Left ventricle myocardium inferior (tissue), 1 donor: ENCODE measurements around the gene RNF225. TPM values are rescaled to one million over a fixed set of nuclear protein-coding genes. Genes with fewer than 3 reads are reported as not detected.

ENCODE experiments used
- DNase-seq: peaks from one replicate; pipeline ENCODE4 v3.0.0-alpha.2; 2020
- H3K27ac ChIP-seq: fragments of 200-600 bp; replicated peaks from 2 replicates; pipeline ENCODE4 v1.8.0; 2021
- H3K27me3 ChIP-seq: fragments of 200-600 bp; 2 replicates; pipeline ENCODE4 v1.8.0; 2021; ENCODE audit warnings: low read depth
- H3K36me3 ChIP-seq: fragments of 200-600 bp; 2 replicates; pipeline ENCODE4 v1.8.0; 2021
- H3K4me1 ChIP-seq: fragments of 200-600 bp; 2 replicates; pipeline ENCODE4 v1.8.0; 2021
- H3K4me3 ChIP-seq: fragments of 200-600 bp; 2 replicates; pipeline ENCODE4 v1.8.0; 2021; ENCODE audit warnings: mild to moderate bottlenecking, moderate library complexity
- H3K9me3 ChIP-seq: fragments of 200-600 bp; replicated peaks from 2 replicates; pipeline ENCODE4 v1.8.0; 2021
- intact Hi-C: fragments of 100-400 bp; cut with micrococcal nuclease; formaldehyde crosslinking; loops from one replicate; pipeline ENCODE4 v1.11.0; 2022
- total RNA-seq: library from RNA; stranded (reverse); fragmentation: NEBNext Ultra II Directional; extraction: Animal tissue kit (Norgen Biotek cat#: 25700); gene quantifications from one replicate; pipeline ENCODE4 v1.2.1, GENCODE V29; 2021
- TF ChIP-seq, protein P1 (sequence below): fragments of 200-600 bp; IDR thresholded peaks from 2 replicates; pipeline ENCODE4 v1.8.0; 2021; ENCODE audit warnings: antibody characterized with exemption, mild to moderate bottlenecking, borderline replicate concordance
- donor health status: DM: no; HTN: yes; CAD: no; lungs with severe emphysema.

RNF225 gene
- total RNA-seq, 1 donor from 2014 or later = not detected

DNA sequence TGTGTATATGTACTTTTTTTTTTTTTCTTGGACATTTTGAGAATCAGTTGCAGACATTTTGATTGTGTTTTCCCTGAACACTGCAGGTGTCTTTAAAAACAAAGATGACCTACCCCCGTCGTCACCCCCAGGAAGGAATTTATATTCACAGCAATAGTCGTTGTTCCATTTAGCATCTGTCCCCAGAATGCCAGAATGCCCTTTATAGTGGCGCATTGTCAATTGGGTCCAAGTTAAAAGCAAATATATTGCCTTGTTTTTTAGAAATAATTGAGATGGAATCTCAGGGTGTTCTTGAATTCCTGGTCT is 1.8 kb upstream of the RNF225 start:
- peaks cover 65% of the 10 kb centered on the region for H3K36me3 ChIP-seq
- H3K27me3 ChIP-seq = peaks cover 34% of the 10 kb centered on the region
- intact Hi-C loops = no loop called here
- peaks cover 35% of the 10 kb centered on the region for H3K4me1 ChIP-seq
- TF ChIP-seq, protein P1, sequence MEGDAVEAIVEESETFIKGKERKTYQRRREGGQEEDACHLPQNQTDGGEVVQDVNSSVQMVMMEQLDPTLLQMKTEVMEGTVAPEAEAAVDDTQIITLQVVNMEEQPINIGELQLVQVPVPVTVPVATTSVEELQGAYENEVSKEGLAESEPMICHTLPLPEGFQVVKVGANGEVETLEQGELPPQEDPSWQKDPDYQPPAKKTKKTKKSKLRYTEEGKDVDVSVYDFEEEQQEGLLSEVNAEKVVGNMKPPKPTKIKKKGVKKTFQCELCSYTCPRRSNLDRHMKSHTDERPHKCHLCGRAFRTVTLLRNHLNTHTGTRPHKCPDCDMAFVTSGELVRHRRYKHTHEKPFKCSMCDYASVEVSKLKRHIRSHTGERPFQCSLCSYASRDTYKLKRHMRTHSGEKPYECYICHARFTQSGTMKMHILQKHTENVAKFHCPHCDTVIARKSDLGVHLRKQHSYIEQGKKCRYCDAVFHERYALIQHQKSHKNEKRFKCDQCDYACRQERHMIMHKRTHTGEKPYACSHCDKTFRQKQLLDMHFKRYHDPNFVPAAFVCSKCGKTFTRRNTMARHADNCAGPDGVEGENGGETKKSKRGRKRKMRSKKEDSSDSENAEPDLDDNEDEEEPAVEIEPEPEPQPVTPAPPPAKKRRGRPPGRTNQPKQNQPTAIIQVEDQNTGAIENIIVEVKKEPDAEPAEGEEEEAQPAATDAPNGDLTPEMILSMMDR = no peak
- H3K9me3 ChIP-seq = no peaks in the 10 kb centered on the region
- no peak overlapping the region for H3K27ac ChIP-seq
- no peak for DNase-seq
- no peak overlapping the region for H3K4me3 ChIP-seq

DNA sequence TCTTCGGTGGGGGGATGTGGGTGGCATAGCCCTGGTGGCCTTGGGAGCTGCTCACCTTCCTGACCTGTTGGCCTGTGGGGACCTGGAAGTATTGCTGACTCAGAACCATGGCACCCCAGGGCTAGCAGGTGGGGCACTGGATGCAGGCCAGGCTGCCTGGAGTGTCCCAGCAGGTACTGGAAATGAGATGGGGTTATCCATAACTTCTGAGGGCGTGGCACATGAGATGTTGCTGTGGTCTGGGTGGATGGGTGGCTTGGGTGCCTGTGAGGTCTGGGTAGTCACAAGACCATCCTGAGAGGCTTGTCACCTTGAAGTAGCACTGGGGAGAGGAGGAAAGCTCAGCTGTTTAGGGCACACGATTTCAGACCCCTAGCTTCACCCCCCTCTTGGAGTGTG is 636 bp upstream of the RNF225 start:
- intact Hi-C loops = no loop called here
- Histone ChIP-seq H3K36me3 (peaks cover 54% of the 10 kb centered on the region), H3K9me3 (no peaks in the 10 kb centered on the region), H3K4me3 (no peak overlapping the region), H3K4me1 (peaks cover 25% of the 10 kb centered on the region), H3K27me3 (peaks cover 34% of the 10 kb centered on the region), H3K27ac (no peak overlapping the region)
- DNase-seq = no peak
- TF ChIP-seq, protein P1 = no peak

DNA sequence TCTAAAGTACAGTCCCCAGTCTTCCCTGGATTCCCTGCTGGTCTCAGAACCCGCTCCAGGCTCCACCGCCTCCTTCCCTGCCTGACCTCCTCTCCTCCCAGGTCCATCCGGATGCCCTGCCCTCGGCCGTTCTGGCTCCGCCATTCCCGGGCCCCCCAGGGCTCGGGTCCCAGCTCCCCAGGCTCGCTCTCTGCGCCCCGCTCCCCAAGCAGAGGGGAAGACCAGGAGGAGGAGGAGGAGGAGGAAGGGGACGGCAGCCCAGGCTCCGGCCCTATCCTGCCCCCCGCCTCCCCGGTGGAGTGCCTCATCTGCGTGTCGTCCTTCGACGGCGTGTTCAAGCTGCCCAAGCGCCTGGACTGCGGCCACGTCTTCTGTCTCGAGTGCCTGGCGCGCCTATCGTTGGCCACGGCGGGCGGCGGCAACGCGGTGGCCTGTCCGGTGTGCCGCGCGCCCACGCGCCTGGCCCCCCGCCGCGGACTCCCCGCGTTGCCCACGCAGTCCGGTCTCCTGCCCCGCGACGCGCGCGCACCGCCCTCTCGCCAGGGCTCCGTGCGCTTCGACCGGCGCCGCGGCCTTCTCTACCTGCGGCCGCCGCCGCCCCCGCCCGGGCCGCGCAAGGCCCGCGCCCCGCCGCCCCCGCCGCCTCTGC is 647 bp downstream of the RNF225 start:
- TF ChIP-seq, protein P1 = no peak
- no peak for DNase-seq
- H3K9me3 ChIP-seq = no peaks in the 10 kb centered on the region

DNA sequence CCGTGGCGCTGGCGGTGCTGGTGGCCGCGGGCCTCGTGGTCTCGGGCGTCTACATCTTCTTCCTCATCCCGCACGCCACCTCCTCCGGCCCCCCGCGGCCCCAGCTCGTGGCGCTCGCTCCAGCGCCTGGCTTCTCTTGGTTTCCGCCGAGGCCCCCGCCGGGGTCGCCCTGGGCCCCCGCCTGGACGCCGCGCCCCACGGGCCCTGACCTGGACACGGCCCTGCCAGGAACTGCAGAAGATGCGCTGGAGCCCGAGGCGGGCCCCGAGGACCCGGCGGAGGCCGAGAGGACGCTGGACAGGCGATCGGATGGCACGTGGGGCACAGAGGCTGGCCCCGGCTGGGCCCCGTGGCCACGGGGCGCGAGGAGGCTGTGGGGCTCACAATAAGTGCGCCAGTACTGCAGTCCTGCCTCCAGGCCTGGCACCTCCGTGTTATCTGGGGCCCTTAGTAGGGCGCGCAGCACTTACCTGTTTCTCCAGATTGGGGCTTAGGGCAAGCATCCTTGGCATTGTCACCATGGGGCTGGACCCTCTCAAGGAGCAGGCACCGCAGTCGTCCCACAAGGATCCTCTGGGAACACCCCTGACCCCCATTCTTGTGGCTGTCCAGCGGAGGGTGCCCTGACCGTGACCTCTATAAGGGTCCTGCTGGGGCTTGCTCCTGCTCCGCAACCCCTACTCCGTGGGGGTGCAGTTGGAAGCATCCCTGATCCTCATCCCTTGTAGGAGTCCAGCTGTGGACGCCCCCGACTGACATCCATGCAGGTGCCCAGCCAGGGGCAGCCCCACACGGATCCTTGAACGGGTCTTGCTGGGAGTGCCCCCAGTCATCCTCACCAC is 1.5 kb downstream of the RNF225 start:
- Histone ChIP-seq H3K27me3 (peaks cover 34% of the 10 kb centered on the region), H3K36me3 (peaks cover 33% of the 10 kb centered on the region), H3K4me3 (peak overlapping the region; percentile 33), H3K27ac (no peak overlapping the region), H3K4me1 (peaks cover 30% of the 10 kb centered on the region), H3K9me3 (no peaks in the 10 kb centered on the region)
- TF ChIP-seq, protein P1 = no peak
- no peak for DNase-seq
- intact Hi-C loops = no loop called here

More for the DNA sequence above, 647 bp downstream of the RNF225 start:
- intact Hi-C loops = no loop called here
- peaks cover 24% of the 10 kb centered on the region for H3K4me1 ChIP-seq
- H3K27me3 ChIP-seq = peaks cover 34% of the 10 kb centered on the region
- no peak overlapping the region for H3K27ac ChIP-seq
- peaks cover 41% of the 10 kb centered on the region for H3K36me3 ChIP-seq
- H3K4me3 ChIP-seq = peak overlapping the region; percentile 33

DNA sequence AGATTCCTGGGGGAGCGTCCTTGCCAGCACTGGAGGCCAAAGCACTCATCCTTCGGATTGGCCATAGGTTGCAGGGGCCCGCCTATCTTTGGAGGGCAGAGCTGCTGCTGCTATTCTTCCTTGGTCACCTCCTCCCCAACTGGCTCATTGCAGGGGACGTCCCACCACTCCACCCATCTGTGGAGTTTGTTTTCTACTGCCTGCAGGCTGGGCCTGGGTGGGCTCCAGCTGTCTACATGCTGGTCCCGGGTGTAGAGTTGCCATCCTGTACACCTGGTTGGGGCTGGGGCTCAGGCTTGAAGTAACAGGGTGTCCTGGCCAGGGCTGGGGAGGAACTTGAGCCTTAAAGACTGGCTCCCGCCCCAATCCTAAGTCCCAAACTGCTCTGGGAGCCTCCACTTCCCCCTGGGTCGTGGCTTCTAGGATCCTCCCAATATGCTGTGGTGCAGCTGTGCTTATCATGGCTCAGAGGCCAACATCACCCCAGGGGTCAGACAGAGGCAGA is 2.1 kb downstream of the RNF225 start:
- H3K4me1 ChIP-seq = peaks cover 34% of the 10 kb centered on the region
- H3K27ac ChIP-seq = no peak overlapping the region
- no peak for DNase-seq
- TF ChIP-seq, protein P1 = no peak
- no peak overlapping the region for H3K4me3 ChIP-seq
- intact Hi-C loops = no loop called here
- peaks cover 34% of the 10 kb centered on the region for H3K27me3 ChIP-seq
- no peaks in the 10 kb centered on the region for H3K9me3 ChIP-seq
- H3K36me3 ChIP-seq = peaks cover 28% of the 10 kb centered on the region
